ENCODE measurements around the gene FBXW8. TPM values are rescaled to one million over a fixed set of nuclear protein-coding genes. Genes with fewer than 3 reads are reported as not detected.

FBXW8 gene
- total RNA-seq, 6 experiments from 2014 or later, result 4.5 to 9.6 (median 6.3) TPM

DNA sequence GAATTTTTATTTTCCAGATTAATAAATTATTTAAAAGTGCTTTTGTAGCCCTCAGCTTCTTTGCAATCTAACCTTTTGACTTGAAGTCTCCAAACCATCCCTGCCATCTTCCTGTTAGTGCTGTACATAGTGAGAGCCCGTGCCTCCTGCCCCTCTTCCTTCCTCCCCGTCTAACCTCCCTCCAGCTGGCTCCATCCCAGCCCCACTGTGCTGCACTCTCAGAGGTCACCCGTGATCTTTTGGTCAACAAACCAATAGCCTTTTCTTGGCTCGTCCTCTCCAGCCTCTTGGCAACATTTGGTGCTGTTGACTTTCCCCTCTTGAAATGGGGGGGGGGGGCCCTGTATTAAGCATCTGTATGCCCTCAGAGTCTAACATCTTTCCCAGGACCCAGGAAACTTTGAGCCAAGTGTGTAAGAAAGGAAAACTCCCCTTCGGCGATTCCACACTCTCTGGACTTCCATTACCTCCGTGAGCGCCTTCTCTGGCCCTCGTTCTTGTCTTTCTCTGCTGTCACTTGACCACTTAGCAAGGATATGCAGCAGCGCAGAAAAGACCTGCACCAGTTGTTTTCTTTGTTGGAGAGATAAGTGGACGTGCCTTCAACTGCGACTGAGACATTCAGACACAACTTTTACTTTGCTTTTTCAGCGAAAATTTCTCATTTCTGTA, 44.1 kb downstream of the FBXW8 start:
- peaks cover 0 to 13% (median 0%) of the 10 kb centered on the region in 4 donors for H3K4me1 ChIP-seq
- no peak overlapping the region for H3K27ac ChIP-seq
- intact Hi-C loops (cut with DNase I), result no loop called here
- H3K9me3 ChIP-seq, result no peaks in the 10 kb centered on the region
- no peak for TF ChIP-seq POLR2A (IDR thresholded peaks at IDR 0.05)
- TF ChIP-seq, protein P1, sequence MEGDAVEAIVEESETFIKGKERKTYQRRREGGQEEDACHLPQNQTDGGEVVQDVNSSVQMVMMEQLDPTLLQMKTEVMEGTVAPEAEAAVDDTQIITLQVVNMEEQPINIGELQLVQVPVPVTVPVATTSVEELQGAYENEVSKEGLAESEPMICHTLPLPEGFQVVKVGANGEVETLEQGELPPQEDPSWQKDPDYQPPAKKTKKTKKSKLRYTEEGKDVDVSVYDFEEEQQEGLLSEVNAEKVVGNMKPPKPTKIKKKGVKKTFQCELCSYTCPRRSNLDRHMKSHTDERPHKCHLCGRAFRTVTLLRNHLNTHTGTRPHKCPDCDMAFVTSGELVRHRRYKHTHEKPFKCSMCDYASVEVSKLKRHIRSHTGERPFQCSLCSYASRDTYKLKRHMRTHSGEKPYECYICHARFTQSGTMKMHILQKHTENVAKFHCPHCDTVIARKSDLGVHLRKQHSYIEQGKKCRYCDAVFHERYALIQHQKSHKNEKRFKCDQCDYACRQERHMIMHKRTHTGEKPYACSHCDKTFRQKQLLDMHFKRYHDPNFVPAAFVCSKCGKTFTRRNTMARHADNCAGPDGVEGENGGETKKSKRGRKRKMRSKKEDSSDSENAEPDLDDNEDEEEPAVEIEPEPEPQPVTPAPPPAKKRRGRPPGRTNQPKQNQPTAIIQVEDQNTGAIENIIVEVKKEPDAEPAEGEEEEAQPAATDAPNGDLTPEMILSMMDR (IDR thresholded peaks at IDR 0.05), result no peak
- no peaks in the 10 kb centered on the region for H3K36me3 ChIP-seq
- peak; percentile 28 to 79 (median 69) for DNase-seq
- no peaks in the 10 kb centered on the region for H3K27me3 ChIP-seq
- WGBS (ENCODE audit: insufficient coverage, low coverage, low lambda C conversion rate, missing lambda C conversion rate), result 59% methylated on average over 13 of the region's 13 CpGs
- no peak overlapping the region for H3K4me3 ChIP-seq
- ATAC-seq, result peak; percentile 61 to 93 (median 92)

DNA sequence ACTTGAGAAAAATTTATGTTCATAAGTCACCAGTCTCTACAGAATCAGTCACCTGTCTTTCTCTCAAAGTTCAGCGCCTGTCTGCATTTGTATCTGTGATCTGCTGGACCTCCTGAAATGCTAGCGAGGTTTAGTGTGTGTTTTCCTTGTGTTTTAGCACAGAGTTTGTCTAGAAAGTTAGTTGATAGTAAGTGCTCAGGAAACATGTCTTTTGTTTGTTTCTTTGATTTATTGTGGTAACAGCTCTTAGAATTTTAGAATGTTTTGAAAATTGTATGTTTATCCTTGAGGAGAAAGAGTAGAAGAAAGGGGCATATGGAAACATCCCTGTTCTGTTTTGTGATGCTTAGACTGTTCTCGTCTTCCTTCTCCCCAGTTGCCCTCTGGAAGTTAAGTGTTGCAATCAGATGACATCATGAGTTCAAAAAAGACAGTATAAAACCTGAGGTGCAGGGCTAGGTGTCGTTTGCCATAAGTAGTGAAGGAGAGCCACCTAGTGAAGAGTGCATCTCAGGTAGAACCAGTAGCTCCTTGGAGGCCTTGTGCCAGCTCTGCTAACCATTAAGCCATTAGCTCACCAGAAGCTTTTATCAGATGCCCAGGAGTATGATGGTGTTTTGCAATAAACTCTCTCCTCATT, 44.8 kb downstream of the FBXW8 start:
- Histone ChIP-seq H3K4me3 (no peak overlapping the region), H3K27ac (no peak overlapping the region), H3K4me1 (peaks cover 0 to 13% (median 0%) of the 10 kb centered on the region in 4 donors), H3K27me3 (no peaks in the 10 kb centered on the region), H3K9me3 (no peaks in the 10 kb centered on the region), H3K36me3 (no peaks in the 10 kb centered on the region)
- ATAC-seq (peak; percentile 23 to 78 (median 63)), DNase-seq (no peak)
- no peak for TF ChIP-seq POLR2A (IDR thresholded peaks at IDR 0.05)
- TF ChIP-seq, protein P1 (IDR thresholded peaks at IDR 0.05), result peak in 1 of 4 donors; percentile 13
- intact Hi-C loops (cut with DNase I), result no loop called here
- WGBS (ENCODE audit: insufficient coverage, low coverage, low lambda C conversion rate, missing lambda C conversion rate), result 58% methylated on average over 4 of the region's 4 CpGs

DNA sequence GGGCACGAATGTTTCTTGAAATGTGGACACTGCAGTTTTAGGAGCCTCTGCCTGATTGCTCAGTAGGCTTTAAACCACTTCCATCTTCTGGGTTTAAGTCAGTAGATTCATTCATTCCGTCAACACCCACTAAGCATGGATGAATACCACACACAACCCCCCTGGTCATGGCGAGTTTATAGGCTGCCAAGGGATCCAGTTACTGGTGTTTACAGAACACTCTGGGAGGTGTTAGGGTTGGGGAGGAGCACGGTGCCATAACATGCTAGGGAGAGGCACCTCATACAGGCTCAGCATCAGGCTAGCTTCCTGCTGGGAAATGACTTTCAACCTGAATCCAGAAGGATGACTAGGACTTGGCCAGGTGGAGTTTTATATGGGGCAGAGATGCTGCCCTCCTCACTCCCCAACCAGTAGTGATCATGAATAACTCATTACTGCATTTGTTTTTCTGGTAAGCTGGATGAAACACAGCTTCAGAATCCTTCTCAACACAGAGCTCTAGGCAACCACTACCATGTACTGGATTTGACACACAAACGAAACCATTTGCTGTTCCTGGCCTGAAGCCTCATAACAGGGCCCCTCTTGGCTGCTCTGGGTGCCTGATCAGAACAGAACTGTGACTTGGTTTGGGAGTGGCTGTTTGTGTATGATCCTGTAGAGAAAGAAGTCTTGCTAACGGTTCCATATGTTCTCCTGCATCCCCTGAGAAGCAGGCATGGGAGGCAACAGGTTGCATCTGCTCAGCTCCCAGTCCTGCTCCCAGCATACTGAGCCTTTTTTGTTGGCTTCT, 47.9 kb downstream of the FBXW8 start:
- 92% methylated on average over 4 of the region's 6 CpGs for WGBS (ENCODE audit: insufficient coverage, low coverage, low lambda C conversion rate, missing lambda C conversion rate)
- H3K9me3 ChIP-seq, result no peaks in the 10 kb centered on the region
- no peaks in the 10 kb centered on the region for H3K27me3 ChIP-seq
- DNase-seq (no peak), ATAC-seq (no peak)
- TF ChIP-seq, protein P1 (IDR thresholded peaks at IDR 0.05), result no peak
- TF ChIP-seq POLR2A (IDR thresholded peaks at IDR 0.05), result no peak
- no peak overlapping the region for H3K4me3 ChIP-seq
- no peak overlapping the region for H3K27ac ChIP-seq
- no peaks in the 10 kb centered on the region for H3K36me3 ChIP-seq
- peaks cover 0 to 13% (median 0%) of the 10 kb centered on the region in 4 donors for H3K4me1 ChIP-seq
- intact Hi-C loops (cut with DNase I), result no loop called here

DNA sequence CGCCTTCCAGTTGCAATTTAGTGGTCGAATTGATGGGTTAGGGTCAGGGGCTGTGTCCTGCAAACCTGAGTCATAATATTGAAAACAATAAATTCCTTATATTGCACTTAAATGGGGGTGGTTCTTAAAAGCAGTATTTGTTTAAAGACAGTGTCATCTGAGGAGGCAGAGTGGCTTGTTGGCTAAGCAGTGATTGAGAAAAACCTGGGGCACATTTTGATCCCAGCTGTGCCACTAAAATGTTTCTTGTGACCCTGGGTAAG, 48.4 kb downstream of the FBXW8 start:
- DNase-seq, result no peak
- intact Hi-C loops (cut with DNase I), result no loop called here
- no peak overlapping the region for H3K4me3 ChIP-seq
- TF ChIP-seq, protein P1 (IDR thresholded peaks at IDR 0.05), result no peak
- no peak for TF ChIP-seq POLR2A (IDR thresholded peaks at IDR 0.05)
- WGBS (ENCODE audit: insufficient coverage, low coverage, low lambda C conversion rate, missing lambda C conversion rate), result 89% methylated on average over 2 of the region's 2 CpGs
- H3K27me3 ChIP-seq, result no peaks in the 10 kb centered on the region
- peaks cover 0 to 13% (median 0%) of the 10 kb centered on the region in 4 donors for H3K4me1 ChIP-seq
- H3K36me3 ChIP-seq, result no peaks in the 10 kb centered on the region
- no peak overlapping the region for H3K27ac ChIP-seq
- ATAC-seq, result no peak
- no peaks in the 10 kb centered on the region for H3K9me3 ChIP-seq
